WTC11 (cell line): Measurements from ENCODE around the gene PTPRG. TPM values are rescaled to one million over a fixed set of nuclear protein-coding genes. Genes with fewer than 3 reads are reported as not detected.

Experiments used
- ATAC-seq: fragments of 200-7000 bp; cut with Tn5 transposase; 2 replicates; pipeline ENCODE4 v1.10.0; 2021; ENCODE audit warnings: mild to moderate bottlenecking, moderate library complexity
- CTCF ChIA-PET: fragments of 300-600 bp; sonication (Branson Sonifier 250); formaldehyde crosslinking; loops from one replicate; lab custom pipeline; 2021; ENCODE audit warnings: antibody characterized with exemption; lab: Charles Lee
- POLR2A ChIA-PET: fragments of 350-600 bp; sonication (Branson Sonifier 250); formaldehyde crosslinking; loops from one replicate; lab custom pipeline; 2021; ENCODE audit warnings: antibody characterized with exemption; lab: Charles Lee
- DNase-seq: peaks from one replicate; pipeline ENCODE4 v3.0.0; 2021; ENCODE audit warnings: low spot score
- H3K27ac Mint-ChIP-seq: 2 replicates; pipeline ENCODE4 v1.8.0; 2021; ENCODE audit warnings: mixed read lengths
- H3K27me3 Mint-ChIP-seq: 2 replicates; pipeline ENCODE4 v1.8.0; 2021; ENCODE audit warnings: low read depth, mild to moderate bottlenecking, moderate library complexity, mixed read lengths
- H3K36me3 Mint-ChIP-seq: 2 replicates; pipeline ENCODE4 v1.8.0; 2021; ENCODE audit warnings: mixed read lengths
- H3K4me1 Mint-ChIP-seq: 2 replicates; pipeline ENCODE4 v1.8.0; 2022; ENCODE audit warnings: mixed read lengths
- H3K4me3 Mint-ChIP-seq: 2 replicates; pipeline ENCODE4 v1.8.0; 2021; ENCODE audit warnings: mild to moderate bottlenecking, moderate library complexity, mixed read lengths
- H3K9me3 Mint-ChIP-seq: 2 replicates; pipeline ENCODE4 v1.8.0; 2021; ENCODE audit warnings: mixed read lengths
- ATF1 ChIP-seq: sonication (generic); formaldehyde crosslinking; IDR thresholded peaks from 2 replicates; pipeline ENCODE4 v1.8.1; 2023; ENCODE audit warnings: mild to moderate bottlenecking, moderate library complexity, missing genetic modification reagents
- CBFB ChIP-seq: sonication (generic); formaldehyde crosslinking; IDR thresholded peaks from 2 replicates; pipeline ENCODE4 v1.8.1; 2022; ENCODE audit warnings: mild to moderate bottlenecking, low read depth, missing genetic modification reagents
- CREM ChIP-seq: sonication (generic); formaldehyde crosslinking; IDR thresholded peaks from 2 replicates; pipeline ENCODE4 v1.8.1; 2022; ENCODE audit warnings: mild to moderate bottlenecking, missing genetic modification reagents, moderate library complexity
- EMX1 ChIP-seq: fragments of 250-450 bp; sonication (Bioruptor Pico); IDR thresholded peaks from 2 replicates; pipeline ENCODE4 v1.8.0; 2021; ENCODE audit warnings: mild to moderate bottlenecking
- ETV6 ChIP-seq: sonication (generic); formaldehyde crosslinking; IDR thresholded peaks from 2 replicates; pipeline ENCODE4 v1.8.1; 2022; ENCODE audit warnings: mild to moderate bottlenecking, missing genetic modification reagents
- GABPB1 ChIP-seq: sonication (generic); formaldehyde crosslinking; IDR thresholded peaks from 2 replicates; pipeline ENCODE4 v1.8.1; 2023; ENCODE audit warnings: mild to moderate bottlenecking, missing genetic modification reagents
- IRF2 ChIP-seq: sonication (generic); formaldehyde crosslinking; IDR thresholded peaks from 2 replicates; pipeline ENCODE4 v1.8.0; 2022; ENCODE audit warnings: low read depth, missing genetic modification reagents, borderline replicate concordance
- RELA ChIP-seq: sonication (generic); formaldehyde crosslinking; IDR thresholded peaks from 2 replicates; pipeline ENCODE4 v1.8.1; 2022; ENCODE audit warnings: missing genetic modification reagents, mild to moderate bottlenecking, borderline replicate concordance
- RORB ChIP-seq: fragments of 250-450 bp; sonication (Bioruptor Pico); IDR thresholded peaks from 2 replicates; pipeline ENCODE4 v1.9.0; 2021; ENCODE audit warnings: mild to moderate bottlenecking
- TEAD1 ChIP-seq: sonication (generic); formaldehyde crosslinking; IDR thresholded peaks from 2 replicates; pipeline ENCODE4 v1.8.0; 2022; ENCODE audit warnings: mild to moderate bottlenecking, missing genetic modification reagents
- ZNF138 ChIP-seq: sonication (generic); formaldehyde crosslinking; conservative IDR thresholded peaks from 2 replicates; pipeline ENCODE4 v1.8.1; 2022; ENCODE audit warnings: mild to moderate bottlenecking, moderate library complexity, missing genetic modification reagents
- ZNF263 ChIP-seq: sonication (generic); formaldehyde crosslinking; IDR thresholded peaks from 2 replicates; pipeline ENCODE4 v1.8.1; 2022; ENCODE audit warnings: low read depth, mild to moderate bottlenecking, moderate library complexity, missing genetic modification reagents
- ZNF671 ChIP-seq: fragments of 250-450 bp; sonication (Bioruptor Pico); IDR thresholded peaks from 2 replicates; pipeline ENCODE4 v1.8.0; 2021; ENCODE audit warnings: mild to moderate bottlenecking
- total RNA-seq: library from RNA; stranded (reverse); gene quantifications from 3 replicates; pipeline ENCODE4 v1.2.3, GENCODE V29; 2021
- TF ChIP-seq, protein P1 (sequence below): sonication (generic); formaldehyde crosslinking; IDR thresholded peaks from 2 replicates; pipeline ENCODE4 v1.8.1; 2023; ENCODE audit warnings: mild to moderate bottlenecking, moderate library complexity, missing genetic modification reagents
- TF ChIP-seq, protein P2 (sequence below): sonication (generic); formaldehyde crosslinking; IDR thresholded peaks from 2 replicates; pipeline ENCODE4 v1.8.1; 2022; ENCODE audit warnings: low read depth, missing genetic modification reagents, borderline replicate concordance
- TF ChIP-seq, protein P3 (sequence below): fragments of 250-450 bp; sonication (Bioruptor Pico); IDR thresholded peaks from 2 replicates; pipeline ENCODE4 v1.9.0; 2021; ENCODE audit warnings: moderate library complexity, mild to moderate bottlenecking, inconsistent platforms, borderline replicate concordance
- TF ChIP-seq, protein P4 (sequence below): fragments of 250-450 bp; sonication (Bioruptor Pico); IDR thresholded peaks from 2 replicates; pipeline ENCODE4 v1.9.0; 2021; ENCODE audit warnings: mild to moderate bottlenecking, borderline replicate concordance
- TF ChIP-seq, protein P5 (sequence below): fragments of 200-600 bp; IDR thresholded peaks from 2 replicates; pipeline ENCODE4 v1.8.0; 2022; ENCODE audit warnings: antibody characterized with exemption
- TF ChIP-seq, protein P6 (sequence below): sonication (generic); formaldehyde crosslinking; IDR thresholded peaks from 2 replicates; pipeline ENCODE4 v1.8.1; 2022; ENCODE audit warnings: mild to moderate bottlenecking, moderate library complexity, missing genetic modification reagents
- TF ChIP-seq, protein P7 (sequence below): sonication (generic); formaldehyde crosslinking; IDR thresholded peaks from 2 replicates; pipeline ENCODE4 v1.8.1; 2022; ENCODE audit warnings: mild to moderate bottlenecking, missing genetic modification reagents, moderate library complexity, borderline replicate concordance

PTPRG gene
- total RNA-seq, 1 experiment from 2014 or later, result 106 TPM

DNA sequence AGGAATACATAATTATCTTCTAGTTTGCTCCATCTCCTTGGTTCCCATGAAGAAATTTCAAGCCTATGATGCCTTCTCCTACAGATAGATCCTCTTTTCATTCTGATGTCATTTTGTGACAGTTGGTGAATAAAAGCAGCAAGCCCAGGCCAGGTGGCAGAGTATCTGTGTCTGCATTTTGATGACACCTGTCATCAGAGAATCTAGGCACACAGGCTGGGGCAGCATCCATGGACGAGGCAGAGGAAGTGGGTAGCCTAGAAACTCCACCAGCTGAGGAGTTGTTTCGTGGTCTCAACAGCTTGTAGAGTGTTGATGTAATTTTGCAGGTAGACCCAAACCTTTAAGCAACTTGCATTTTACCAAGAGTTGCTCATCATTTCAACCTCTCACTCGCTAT, 542.2 kb downstream of the PTPRG start:
- no peak overlapping the region for H3K4me3 Mint-ChIP-seq
- no peaks in the 10 kb centered on the region for H3K4me1 Mint-ChIP-seq
- no peak for ATAC-seq
- H3K27me3 Mint-ChIP-seq, result no peaks in the 10 kb centered on the region
- DNase-seq, result no peak
- ChIA-PET POLR2A (no interaction called here), CTCF (no interaction called here)
- H3K36me3 Mint-ChIP-seq, result peaks cover 5% of the 10 kb centered on the region
- peaks cover 5% of the 10 kb centered on the region for H3K9me3 Mint-ChIP-seq
- TF ChIP-seq RORB (no peak), ETV6 (no peak), CREM (CRISPR knock-in tag) (no peak), TEAD1 (CRISPR knock-in tag) (no peak), ZNF671 (CRISPR knock-in tag) (no peak), IRF2 (CRISPR knock-in tag) (no peak), EMX1 (CRISPR knock-in tag) (no peak), ZNF263 (CRISPR knock-in tag) (no peak)
- TF ChIP-seq, protein P1, sequence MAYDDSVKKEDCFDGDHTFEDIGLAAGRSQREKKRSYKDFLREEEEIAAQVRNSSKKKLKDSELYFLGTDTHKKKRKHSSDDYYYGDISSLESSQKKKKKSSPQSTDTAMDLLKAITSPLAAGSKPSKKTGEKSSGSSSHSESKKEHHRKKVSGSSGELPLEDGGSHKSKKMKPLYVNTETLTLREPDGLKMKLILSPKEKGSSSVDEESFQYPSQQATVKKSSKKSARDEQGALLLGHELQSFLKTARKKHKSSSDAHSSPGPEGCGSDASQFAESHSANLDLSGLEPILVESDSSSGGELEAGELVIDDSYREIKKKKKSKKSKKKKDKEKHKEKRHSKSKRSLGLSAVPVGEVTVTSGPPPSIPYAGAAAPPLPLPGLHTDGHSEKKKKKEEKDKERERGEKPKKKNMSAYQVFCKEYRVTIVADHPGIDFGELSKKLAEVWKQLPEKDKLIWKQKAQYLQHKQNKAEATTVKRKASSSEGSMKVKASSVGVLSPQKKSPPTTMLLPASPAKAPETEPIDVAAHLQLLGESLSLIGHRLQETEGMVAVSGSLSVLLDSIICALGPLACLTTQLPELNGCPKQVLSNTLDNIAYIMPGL (CRISPR knock-in tag), result no peak
- TF ChIP-seq, protein P2, sequence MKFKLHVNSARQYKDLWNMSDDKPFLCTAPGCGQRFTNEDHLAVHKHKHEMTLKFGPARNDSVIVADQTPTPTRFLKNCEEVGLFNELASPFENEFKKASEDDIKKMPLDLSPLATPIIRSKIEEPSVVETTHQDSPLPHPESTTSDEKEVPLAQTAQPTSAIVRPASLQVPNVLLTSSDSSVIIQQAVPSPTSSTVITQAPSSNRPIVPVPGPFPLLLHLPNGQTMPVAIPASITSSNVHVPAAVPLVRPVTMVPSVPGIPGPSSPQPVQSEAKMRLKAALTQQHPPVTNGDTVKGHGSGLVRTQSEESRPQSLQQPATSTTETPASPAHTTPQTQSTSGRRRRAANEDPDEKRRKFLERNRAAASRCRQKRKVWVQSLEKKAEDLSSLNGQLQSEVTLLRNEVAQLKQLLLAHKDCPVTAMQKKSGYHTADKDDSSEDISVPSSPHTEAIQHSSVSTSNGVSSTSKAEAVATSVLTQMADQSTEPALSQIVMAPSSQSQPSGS (CRISPR knock-in tag), result no peak
- TF ChIP-seq, protein P3, sequence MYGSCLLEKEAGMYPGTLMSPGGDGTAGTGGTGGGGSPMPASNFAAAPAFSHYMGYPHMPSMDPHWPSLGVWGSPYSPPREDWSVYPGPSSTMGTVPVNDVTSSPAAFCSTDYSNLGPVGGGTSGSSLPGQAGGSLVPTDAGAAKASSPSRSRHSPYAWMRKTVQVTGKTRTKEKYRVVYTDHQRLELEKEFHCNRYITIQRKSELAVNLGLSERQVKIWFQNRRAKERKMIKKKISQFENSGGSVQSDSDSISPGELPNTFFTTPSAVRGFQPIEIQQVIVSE (CRISPR knock-in tag), result no peak
- TF ChIP-seq, protein P4, sequence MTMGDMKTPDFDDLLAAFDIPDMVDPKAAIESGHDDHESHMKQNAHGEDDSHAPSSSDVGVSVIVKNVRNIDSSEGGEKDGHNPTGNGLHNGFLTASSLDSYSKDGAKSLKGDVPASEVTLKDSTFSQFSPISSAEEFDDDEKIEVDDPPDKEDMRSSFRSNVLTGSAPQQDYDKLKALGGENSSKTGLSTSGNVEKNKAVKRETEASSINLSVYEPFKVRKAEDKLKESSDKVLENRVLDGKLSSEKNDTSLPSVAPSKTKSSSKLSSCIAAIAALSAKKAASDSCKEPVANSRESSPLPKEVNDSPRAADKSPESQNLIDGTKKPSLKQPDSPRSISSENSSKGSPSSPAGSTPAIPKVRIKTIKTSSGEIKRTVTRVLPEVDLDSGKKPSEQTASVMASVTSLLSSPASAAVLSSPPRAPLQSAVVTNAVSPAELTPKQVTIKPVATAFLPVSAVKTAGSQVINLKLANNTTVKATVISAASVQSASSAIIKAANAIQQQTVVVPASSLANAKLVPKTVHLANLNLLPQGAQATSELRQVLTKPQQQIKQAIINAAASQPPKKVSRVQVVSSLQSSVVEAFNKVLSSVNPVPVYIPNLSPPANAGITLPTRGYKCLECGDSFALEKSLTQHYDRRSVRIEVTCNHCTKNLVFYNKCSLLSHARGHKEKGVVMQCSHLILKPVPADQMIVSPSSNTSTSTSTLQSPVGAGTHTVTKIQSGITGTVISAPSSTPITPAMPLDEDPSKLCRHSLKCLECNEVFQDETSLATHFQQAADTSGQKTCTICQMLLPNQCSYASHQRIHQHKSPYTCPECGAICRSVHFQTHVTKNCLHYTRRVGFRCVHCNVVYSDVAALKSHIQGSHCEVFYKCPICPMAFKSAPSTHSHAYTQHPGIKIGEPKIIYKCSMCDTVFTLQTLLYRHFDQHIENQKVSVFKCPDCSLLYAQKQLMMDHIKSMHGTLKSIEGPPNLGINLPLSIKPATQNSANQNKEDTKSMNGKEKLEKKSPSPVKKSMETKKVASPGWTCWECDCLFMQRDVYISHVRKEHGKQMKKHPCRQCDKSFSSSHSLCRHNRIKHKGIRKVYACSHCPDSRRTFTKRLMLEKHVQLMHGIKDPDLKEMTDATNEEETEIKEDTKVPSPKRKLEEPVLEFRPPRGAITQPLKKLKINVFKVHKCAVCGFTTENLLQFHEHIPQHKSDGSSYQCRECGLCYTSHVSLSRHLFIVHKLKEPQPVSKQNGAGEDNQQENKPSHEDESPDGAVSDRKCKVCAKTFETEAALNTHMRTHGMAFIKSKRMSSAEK (CRISPR knock-in tag), result no peak
- TF ChIP-seq, protein P5, sequence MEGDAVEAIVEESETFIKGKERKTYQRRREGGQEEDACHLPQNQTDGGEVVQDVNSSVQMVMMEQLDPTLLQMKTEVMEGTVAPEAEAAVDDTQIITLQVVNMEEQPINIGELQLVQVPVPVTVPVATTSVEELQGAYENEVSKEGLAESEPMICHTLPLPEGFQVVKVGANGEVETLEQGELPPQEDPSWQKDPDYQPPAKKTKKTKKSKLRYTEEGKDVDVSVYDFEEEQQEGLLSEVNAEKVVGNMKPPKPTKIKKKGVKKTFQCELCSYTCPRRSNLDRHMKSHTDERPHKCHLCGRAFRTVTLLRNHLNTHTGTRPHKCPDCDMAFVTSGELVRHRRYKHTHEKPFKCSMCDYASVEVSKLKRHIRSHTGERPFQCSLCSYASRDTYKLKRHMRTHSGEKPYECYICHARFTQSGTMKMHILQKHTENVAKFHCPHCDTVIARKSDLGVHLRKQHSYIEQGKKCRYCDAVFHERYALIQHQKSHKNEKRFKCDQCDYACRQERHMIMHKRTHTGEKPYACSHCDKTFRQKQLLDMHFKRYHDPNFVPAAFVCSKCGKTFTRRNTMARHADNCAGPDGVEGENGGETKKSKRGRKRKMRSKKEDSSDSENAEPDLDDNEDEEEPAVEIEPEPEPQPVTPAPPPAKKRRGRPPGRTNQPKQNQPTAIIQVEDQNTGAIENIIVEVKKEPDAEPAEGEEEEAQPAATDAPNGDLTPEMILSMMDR, result no peak
- no peak overlapping the region for H3K27ac Mint-ChIP-seq

DNA sequence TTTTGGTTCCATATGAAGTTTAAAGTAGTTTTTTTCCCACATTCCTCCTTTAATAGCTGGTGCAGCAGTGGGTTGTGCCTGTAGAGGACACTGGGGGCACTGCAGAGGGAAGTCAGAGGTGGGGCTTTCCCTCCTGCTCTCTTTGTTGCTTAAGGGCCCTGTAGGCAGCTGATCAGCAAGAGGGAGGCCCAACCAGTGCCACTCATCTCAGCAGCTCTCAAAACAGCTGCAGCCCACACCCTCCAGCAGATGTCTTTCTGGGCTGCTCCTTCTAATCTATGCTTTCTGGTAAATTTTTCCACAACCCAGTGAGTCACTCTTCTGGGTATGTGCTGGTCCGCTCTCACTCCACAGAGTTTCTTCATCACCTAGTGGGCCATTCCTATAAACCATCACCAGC, 548.2 kb downstream of the PTPRG start:
- ChIA-PET POLR2A (no interaction called here), CTCF (interaction anchor here (0.5 to 2.1 kb wide), 10 partner anchors 9 to 597 kb away, joined by 3 to 5 read pairs (median 4); no protein-coding TSS in a partner anchor)
- peaks cover 7% of the 10 kb centered on the region for H3K9me3 Mint-ChIP-seq
- no peaks in the 10 kb centered on the region for H3K27me3 Mint-ChIP-seq
- ATAC-seq (peak; percentile 100), DNase-seq (peak; percentile 38)
- peaks cover 14% of the 10 kb centered on the region for H3K4me1 Mint-ChIP-seq
- no peak overlapping the region for H3K4me3 Mint-ChIP-seq
- H3K36me3 Mint-ChIP-seq, result peaks cover 6% of the 10 kb centered on the region
- no peak overlapping the region for H3K27ac Mint-ChIP-seq
- TF ChIP-seq GABPB1 (CRISPR knock-in tag), result no peak
- no peak for TF ChIP-seq ETV6
- no peak for TF ChIP-seq CBFB (CRISPR knock-in tag)
- no peak for TF ChIP-seq ATF1
- TF ChIP-seq, protein P2 (CRISPR knock-in tag), result no peak
- TF ChIP-seq, protein P6, sequence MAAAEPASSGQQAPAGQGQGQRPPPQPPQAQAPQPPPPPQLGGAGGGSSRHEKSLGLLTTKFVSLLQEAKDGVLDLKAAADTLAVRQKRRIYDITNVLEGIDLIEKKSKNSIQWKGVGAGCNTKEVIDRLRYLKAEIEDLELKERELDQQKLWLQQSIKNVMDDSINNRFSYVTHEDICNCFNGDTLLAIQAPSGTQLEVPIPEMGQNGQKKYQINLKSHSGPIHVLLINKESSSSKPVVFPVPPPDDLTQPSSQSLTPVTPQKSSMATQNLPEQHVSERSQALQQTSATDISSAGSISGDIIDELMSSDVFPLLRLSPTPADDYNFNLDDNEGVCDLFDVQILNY (CRISPR knock-in tag), result no peak
- TF ChIP-seq ZNF138 (CRISPR knock-in tag), result no peak
- TF ChIP-seq, protein P7, sequence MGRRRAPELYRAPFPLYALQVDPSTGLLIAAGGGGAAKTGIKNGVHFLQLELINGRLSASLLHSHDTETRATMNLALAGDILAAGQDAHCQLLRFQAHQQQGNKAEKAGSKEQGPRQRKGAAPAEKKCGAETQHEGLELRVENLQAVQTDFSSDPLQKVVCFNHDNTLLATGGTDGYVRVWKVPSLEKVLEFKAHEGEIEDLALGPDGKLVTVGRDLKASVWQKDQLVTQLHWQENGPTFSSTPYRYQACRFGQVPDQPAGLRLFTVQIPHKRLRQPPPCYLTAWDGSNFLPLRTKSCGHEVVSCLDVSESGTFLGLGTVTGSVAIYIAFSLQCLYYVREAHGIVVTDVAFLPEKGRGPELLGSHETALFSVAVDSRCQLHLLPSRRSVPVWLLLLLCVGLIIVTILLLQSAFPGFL, result no peak
- no peak for TF ChIP-seq RELA
